Neural progenitor cell (in vitro differentiated cells): ENCODE measurements around the gene CETN2. TPM values are rescaled to one million over a fixed set of nuclear protein-coding genes. Genes with fewer than 3 reads are reported as not detected.

Source experiments
- DNase-seq: peaks from one replicate; pipeline ENCODE4 v3.0.0-alpha.2; 2016; ENCODE audit warnings: low spot score
- H2AFZ ChIP-seq: fragments of 200-600 bp; sonication (generic); replicated peaks from 2 replicates; pipeline ENCODE4 v1.6.1; 2016; ENCODE audit warnings: antibody characterized with exemption
- H3F3A ChIP-seq: fragments of 200-600 bp; sonication (generic); 2 replicates; pipeline ENCODE4 v1.6.1; 2016; ENCODE audit warnings: antibody characterized with exemption, low read depth
- H3K27ac ChIP-seq: fragments of 200-600 bp; sonication (generic); 2 replicates; pipeline ENCODE4 v1.5.1; 2016; ENCODE audit warnings: mild to moderate bottlenecking
- H3K27me3 ChIP-seq: fragments of 200-600 bp; sonication (generic); 2 replicates; pipeline ENCODE4 v1.6.1; 2016; ENCODE audit warnings: mild to moderate bottlenecking, moderate library complexity
- H3K36me3 ChIP-seq: fragments of 200-600 bp; sonication (generic); 2 replicates; pipeline ENCODE4 v1.5.1; 2016
- H3K4me1 ChIP-seq: fragments of 200-600 bp; sonication (generic); 2 replicates; pipeline ENCODE4 v1.6.1; 2016; ENCODE audit warnings: mixed run types
- H3K4me2 ChIP-seq: fragments of 200-600 bp; sonication (generic); 2 replicates; pipeline ENCODE4 v1.6.1; 2016
- H3K4me3 ChIP-seq: fragments of 200-600 bp; sonication (generic); 2 replicates; pipeline ENCODE4 v1.5.1; 2016
- H3K79me2 ChIP-seq: fragments of 200-600 bp; sonication (generic); 2 replicates; pipeline ENCODE4 v1.6.1; 2016; ENCODE audit warnings: low read depth
- H3K9ac ChIP-seq: fragments of 200-600 bp; sonication (generic); 2 replicates; pipeline ENCODE4 v1.6.1; 2016
- H3K9me3 ChIP-seq: fragments of 200-600 bp; sonication (generic); 2 replicates; pipeline ENCODE4 v1.5.1; 2016; ENCODE audit warnings: low read depth
- H4K20me1 ChIP-seq: fragments of 200-600 bp; sonication (generic); 2 replicates; pipeline ENCODE4 v1.6.1; 2016; ENCODE audit warnings: low read depth
- H3K27ac Mint-ChIP-seq: 3 replicates; pipeline ENCODE4 v1.8.0; 2021; ENCODE audit warnings: mixed read lengths
- H3K27me3 Mint-ChIP-seq: 2 replicates; pipeline ENCODE4 v1.8.0; 2022; ENCODE audit warnings: low read depth, mild to moderate bottlenecking, inconsistent platforms, moderate library complexity, mixed read lengths; ENCODE audit not compliant: insufficient read depth
- H3K36me3 Mint-ChIP-seq: 3 replicates; pipeline ENCODE4 v1.8.0; 2021; ENCODE audit warnings: mixed read lengths
- H3K4me1 Mint-ChIP-seq: 3 replicates; pipeline ENCODE4 v1.8.0; 2021; ENCODE audit warnings: mixed read lengths
- H3K4me3 Mint-ChIP-seq: 3 replicates; pipeline ENCODE4 v1.8.0; 2021; ENCODE audit warnings: mild to moderate bottlenecking, moderate library complexity, mixed read lengths
- H3K9me3 Mint-ChIP-seq: 3 replicates; pipeline ENCODE4 v1.8.0; 2020; ENCODE audit warnings: mixed read lengths
- CTCF ChIP-seq: fragments of 200-600 bp; sonication (generic); IDR thresholded peaks from 2 replicates; pipeline ENCODE4 v1.5.1; 2017; ENCODE audit warnings: antibody characterized with exemption, mild to moderate bottlenecking
- EZH2 ChIP-seq: fragments of 200-600 bp; sonication (generic); IDR thresholded peaks from 2 replicates; pipeline ENCODE4 v1.6.1; 2017; ENCODE audit warnings: antibody characterized with exemption, mild to moderate bottlenecking, moderate library complexity
- EZH2phosphoT487 ChIP-seq: fragments of 200-600 bp; sonication (generic); IDR thresholded peaks from 2 replicates; pipeline ENCODE4 v1.6.1; 2017; ENCODE audit warnings: antibody characterized with exemption
- total RNA-seq: library from RNA; depleted of rRNA; stranded (reverse); fragments of >200 nt; gene quantifications from 2 replicates; pipeline ENCODE4 v1.2.3, GENCODE V29; 2015; ENCODE audit warnings: low replicate concordance

Gene CETN2
- total RNA-seq, 1 donor from 2014 or later, result 82.3 TPM

DNA sequence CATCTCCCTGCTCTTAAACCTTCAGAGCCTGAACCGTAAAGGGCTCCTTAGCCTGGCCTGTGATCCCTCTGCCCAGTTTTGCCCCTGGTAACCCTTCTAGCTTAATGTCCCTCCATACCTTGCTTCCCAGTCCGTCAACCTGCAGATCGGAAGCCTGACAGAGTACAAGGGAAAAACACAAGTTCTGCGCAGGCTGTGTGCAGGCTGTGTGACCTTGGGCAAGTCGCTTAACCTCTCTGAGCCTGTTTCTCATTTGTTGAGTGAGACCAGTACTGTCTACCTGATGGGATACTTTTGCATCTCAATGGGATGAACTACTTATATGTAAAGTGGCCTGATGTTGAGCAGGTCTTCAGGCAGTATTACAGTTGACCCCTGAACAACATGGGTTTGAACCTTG is 2.0 kb upstream of the CETN2 start:
- DNase-seq, result no peak
- Histone ChIP-seq H4K20me1 (no peaks in the 10 kb centered on the region), H3K4me3 (peak overlapping the region; percentile 82), H3K9me3 (no peaks in the 10 kb centered on the region), H3K9ac (no peak overlapping the region), H3K4me2 (peak overlapping the region; percentile 74), H3K27me3 (no peaks in the 10 kb centered on the region), H3K79me2 (peaks cover 57% of the 10 kb centered on the region), H3K27ac (no peak overlapping the region), H3K36me3 (no peaks in the 10 kb centered on the region), H3F3A (no peaks in the 10 kb centered on the region), H3K4me1 (peaks cover 3% of the 10 kb centered on the region), H2AFZ (no peak overlapping the region)
- no peak for TF ChIP-seq CTCF
- TF ChIP-seq EZH2, result no peak
- no peak for TF ChIP-seq EZH2phosphoT487
- H3K4me1 Mint-ChIP-seq, result peaks cover 9% of the 10 kb centered on the region
- H3K9me3 Mint-ChIP-seq, result peaks cover 8% of the 10 kb centered on the region
- H3K27ac Mint-ChIP-seq, result no peak overlapping the region
- peaks cover 35% of the 10 kb centered on the region for H3K36me3 Mint-ChIP-seq
- H3K27me3 Mint-ChIP-seq, result no peaks in the 10 kb centered on the region
- peak overlapping the region; percentile 94 for H3K4me3 Mint-ChIP-seq

DNA sequence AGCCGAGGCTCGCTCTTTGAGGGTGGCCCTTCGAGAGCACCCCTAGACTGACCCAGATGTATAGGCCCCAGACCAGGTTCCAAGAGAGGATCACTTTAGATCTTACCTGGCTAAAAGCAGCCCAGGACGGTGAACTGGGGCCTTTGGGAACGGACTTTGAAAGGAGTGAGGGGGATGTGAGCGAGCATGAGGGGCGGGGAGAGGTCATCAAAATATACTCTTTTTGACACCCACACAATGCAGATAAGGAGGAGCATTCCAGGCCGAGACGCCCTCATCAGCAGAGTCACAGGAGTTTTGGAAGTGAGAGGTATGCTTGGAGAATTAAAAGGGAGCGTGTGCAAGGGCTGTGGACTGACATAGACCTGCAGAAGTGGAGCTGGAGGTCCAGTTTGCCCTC is 834 bp upstream of the CETN2 start:
- TF ChIP-seq EZH2, result no peak
- TF ChIP-seq CTCF, result no peak
- TF ChIP-seq EZH2phosphoT487, result no peak
- Mint-ChIP-seq H3K27me3 (no peaks in the 10 kb centered on the region), H3K27ac (peak overlapping the region; percentile 79), H3K4me1 (peaks cover 9% of the 10 kb centered on the region), H3K36me3 (peaks cover 30% of the 10 kb centered on the region), H3K4me3 (peak overlapping the region; percentile 94), H3K9me3 (peaks cover 5% of the 10 kb centered on the region)
- Histone ChIP-seq H4K20me1 (no peaks in the 10 kb centered on the region), H2AFZ (no peak overlapping the region), H3K4me3 (peak overlapping the region; percentile 82), H3K79me2 (peaks cover 51% of the 10 kb centered on the region), H3K4me2 (peak overlapping the region; percentile 74), H3K27ac (no peak overlapping the region), H3K9ac (peak overlapping the region; percentile 87), H3K27me3 (no peaks in the 10 kb centered on the region), H3K36me3 (no peaks in the 10 kb centered on the region), H3K4me1 (peaks cover 3% of the 10 kb centered on the region), H3K9me3 (no peaks in the 10 kb centered on the region), H3F3A (no peaks in the 10 kb centered on the region)
- no peak for DNase-seq

DNA sequence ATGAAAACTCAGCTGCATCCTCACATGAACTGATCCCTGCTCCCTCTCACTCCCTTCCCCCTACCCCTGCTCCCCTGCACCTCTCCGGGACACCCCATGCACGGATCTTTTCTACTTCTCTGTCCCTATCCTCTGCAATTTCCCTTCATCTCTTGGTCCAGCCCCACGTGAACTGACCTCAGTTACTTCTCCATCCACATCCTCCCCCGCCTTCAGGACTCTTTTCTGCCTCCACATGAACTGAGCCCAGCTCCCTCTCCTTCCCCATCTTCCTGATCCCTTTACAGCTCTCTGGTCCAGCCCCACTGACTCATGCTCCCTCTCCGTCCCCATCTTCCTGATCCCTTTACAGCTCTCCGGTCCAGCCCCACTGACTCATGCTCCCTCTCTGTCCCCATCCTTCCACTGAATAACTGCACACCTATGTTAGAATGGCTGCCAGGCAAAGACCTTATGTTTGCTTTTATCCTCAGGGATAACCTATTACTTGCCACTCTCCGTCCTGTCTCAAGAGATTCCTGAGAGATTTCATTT is 5.6 kb downstream of the CETN2 start:
- Histone ChIP-seq H3K4me1 (peaks cover 3% of the 10 kb centered on the region), H3K27ac (no peak overlapping the region), H4K20me1 (no peaks in the 10 kb centered on the region), H3K36me3 (no peaks in the 10 kb centered on the region), H3K4me3 (no peak overlapping the region), H3K9ac (no peak overlapping the region), H2AFZ (no peak overlapping the region), H3K79me2 (peaks cover 2% of the 10 kb centered on the region), H3K4me2 (no peak overlapping the region), H3F3A (no peaks in the 10 kb centered on the region), H3K9me3 (no peaks in the 10 kb centered on the region), H3K27me3 (peaks cover 27% of the 10 kb centered on the region)
- Mint-ChIP-seq H3K27ac (no peak overlapping the region), H3K36me3 (peaks cover 4% of the 10 kb centered on the region), H3K4me3 (no peak overlapping the region), H3K9me3 (peaks cover 4% of the 10 kb centered on the region), H3K4me1 (no peaks in the 10 kb centered on the region), H3K27me3 (peaks cover 4% of the 10 kb centered on the region)
- TF ChIP-seq EZH2phosphoT487, result no peak
- DNase-seq, result no peak

- DNase-seq, result no peak
- H3K27me3 Mint-ChIP-seq, result peaks cover 5% of the 10 kb centered on the region
Observed at GRCh38 chrX:152823657-152824056, 6.9 kb downstream of the CETN2 start.

More at GRCh38 chrX:152823657-152824056, 6.9 kb downstream of the CETN2 start:
- no peak overlapping the region for H3K27ac Mint-ChIP-seq
- Histone ChIP-seq H3K4me1 (no peaks in the 10 kb centered on the region), H4K20me1 (no peaks in the 10 kb centered on the region), H3K27me3 (peaks cover 27% of the 10 kb centered on the region), H3K9me3 (no peaks in the 10 kb centered on the region), H3F3A (no peaks in the 10 kb centered on the region), H3K4me3 (no peak overlapping the region), H3K4me2 (no peak overlapping the region), H3K36me3 (no peaks in the 10 kb centered on the region), H3K9ac (no peak overlapping the region), H3K79me2 (no peaks in the 10 kb centered on the region), H3K27ac (no peak overlapping the region), H2AFZ (no peak overlapping the region)
- H3K4me1 Mint-ChIP-seq, result no peaks in the 10 kb centered on the region
- H3K9me3 Mint-ChIP-seq, result no peaks in the 10 kb centered on the region
- H3K4me3 Mint-ChIP-seq, result no peak overlapping the region
- TF ChIP-seq CTCF (no peak), EZH2 (no peak), EZH2phosphoT487 (no peak)
- no peaks in the 10 kb centered on the region for H3K36me3 Mint-ChIP-seq
